ENCODE measurements around the gene KISS1R. TPM values are rescaled to one million over a fixed set of nuclear protein-coding genes. Genes with fewer than 3 reads are reported as not detected.

Gene KISS1R
- total RNA-seq, 1 donor from 2014 or later: 2.2 TPM

GRCh38 chr19:881385-882071 lies 35.6 kb upstream of the KISS1R start:
- intact Hi-C loops (cut with micrococcal nuclease): no loop called here

GRCh38 chr19:882871-883497 lies 34.1 kb upstream of the KISS1R start:
- intact Hi-C loops (cut with micrococcal nuclease): no loop called here

GRCh38 chr19:883661-884211 lies 33.4 kb upstream of the KISS1R start:
- intact Hi-C loops (cut with micrococcal nuclease): no loop called here

GRCh38 chr19:884420-885211 lies 32.5 kb upstream of the KISS1R start:
- intact Hi-C loops (cut with micrococcal nuclease): no loop called here

GRCh38 chr19:885536-886224 lies 31.5 kb upstream of the KISS1R start:
- intact Hi-C loops (cut with micrococcal nuclease): no loop called here

GRCh38 chr19:887072-887471 lies 30.1 kb upstream of the KISS1R start:
- intact Hi-C loops (cut with micrococcal nuclease): no loop called here

GRCh38 chr19:887599-887998 lies 29.5 kb upstream of the KISS1R start:
- intact Hi-C loops (cut with micrococcal nuclease): no loop called here

GRCh38 chr19:888581-889385 lies 28.4 kb upstream of the KISS1R start:
- intact Hi-C loops (cut with micrococcal nuclease): no loop called here

- intact Hi-C loops (cut with micrococcal nuclease): loop anchor here (10.0 kb wide), 1 partner anchor 1565 kb away; the partner anchor contains the start of gene LMNB2
Observed at GRCh38 chr19:889662-890295, 27.4 kb upstream of the KISS1R start.

- intact Hi-C loops (cut with micrococcal nuclease): loop anchor here (10.0 kb wide), 1 partner anchor 1564 kb away; the partner anchor contains the start of gene LMNB2
Observed at GRCh38 chr19:890831-891230, 26.3 kb upstream of the KISS1R start.

GRCh38 chr19:891421-892200 lies 25.5 kb upstream of the KISS1R start:
- intact Hi-C loops (cut with micrococcal nuclease): loop anchor here (10.0 kb wide), 1 partner anchor 1563 kb away; the partner anchor contains the start of gene LMNB2

- intact Hi-C loops (cut with micrococcal nuclease): loop anchor here (10.0 kb wide), 1 partner anchor 1562 kb away; the partner anchor contains the start of gene LMNB2
Observed at GRCh38 chr19:892243-892893, 24.8 kb upstream of the KISS1R start.

- intact Hi-C loops (cut with micrococcal nuclease): loop anchor here (1.0 to 10.0 kb wide), 6 partner anchors 16 to 1562 kb away; partner anchors contain the start of genes LMNB2 and R3HDM4
Observed at GRCh38 chr19:892894-893689, 24.0 kb upstream of the KISS1R start, which contains the start of the genes MED16 and RNU6-9. TSS of gene MED16 (minus strand) at chr19:893187. CDS start at chr19:891131, 2,056 bp downstream. TSS of gene RNU6-9 (plus strand) at chr19:893484.

GRCh38 chr19:896434-896833 lies 20.7 kb upstream of the KISS1R start:
- intact Hi-C loops (cut with micrococcal nuclease): loop anchor here (10.0 kb wide), 1 partner anchor 1558 kb away; the partner anchor contains the start of gene LMNB2

GRCh38 chr19:896999-897398 lies 20.1 kb upstream of the KISS1R start:
- intact Hi-C loops (cut with micrococcal nuclease): loop anchor here (10.0 kb wide), 1 partner anchor 1558 kb away; the partner anchor contains the start of gene LMNB2

GRCh38 chr19:897442-898039 lies 19.6 kb upstream of the KISS1R start:
- intact Hi-C loops (cut with micrococcal nuclease): loop anchor here (10.0 kb wide), 1 partner anchor 1557 kb away; the partner anchor contains the start of gene LMNB2

All from T-helper 1 cell treated with Interleukin-12 subunit alpha and Interleukin-12 subunit beta and Interleukin-4 antibody, amounts not matched to agents 30 ng/mL and 1 ng/mL, for 36 hours (primary cell).